ENCODE results near the gene DKK3.

The DKK3 gene

DNA sequence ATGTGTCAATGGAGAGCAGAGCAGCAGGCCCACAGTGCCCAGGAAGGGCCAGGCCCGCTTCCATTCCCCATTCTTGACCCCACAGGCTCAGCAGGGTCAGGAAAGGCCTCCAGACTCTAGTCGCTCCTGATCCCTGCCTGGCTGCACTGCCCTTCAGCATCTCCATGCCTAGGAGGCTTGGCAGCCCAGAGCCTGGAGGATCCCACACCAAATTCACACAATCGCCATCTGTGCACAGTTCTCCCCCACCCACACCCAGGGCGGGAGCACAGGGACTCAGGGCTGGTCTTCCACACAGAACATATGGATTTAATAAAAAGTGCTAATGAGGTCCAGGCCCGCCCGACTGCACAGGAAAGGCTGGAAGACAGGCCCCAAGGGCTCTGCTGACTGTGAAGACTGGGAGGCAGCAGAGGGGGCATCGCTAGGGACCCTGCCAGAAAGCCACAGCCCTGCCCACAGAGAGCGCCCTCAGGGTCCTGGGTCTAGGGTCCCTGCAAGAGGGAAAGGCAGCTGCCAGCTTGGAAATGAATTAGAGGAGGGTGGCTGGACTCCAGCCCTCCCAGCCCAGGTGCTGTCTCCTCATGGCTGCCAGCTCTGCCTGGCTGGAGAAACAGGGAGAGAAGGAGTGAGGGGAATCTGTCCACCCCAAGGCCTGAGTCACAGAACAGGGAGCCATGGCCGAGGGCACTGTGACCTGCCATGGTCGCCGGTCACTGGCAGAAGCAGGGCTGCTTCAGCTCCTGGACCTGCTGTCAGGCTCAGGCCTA lies 39.7 kb downstream of the DKK3 start:
- Mint-ChIP-seq H3K4me3 (no peak overlapping the region), H3K27ac (no peak overlapping the region), H3K4me1 (no peaks in the 10 kb centered on the region), H3K9me3 (no peaks in the 10 kb centered on the region), H3K36me3 (no peaks in the 10 kb centered on the region), H3K27me3 (peaks cover 54% of the 10 kb centered on the region)
- CTCF ChIA-PET: interaction anchor here (0.6 kb wide), 1 partner anchor 1247 kb away, joined by 3 read pairs; no protein-coding TSS in a partner anchor
- DNase-seq: no peak

DNA sequence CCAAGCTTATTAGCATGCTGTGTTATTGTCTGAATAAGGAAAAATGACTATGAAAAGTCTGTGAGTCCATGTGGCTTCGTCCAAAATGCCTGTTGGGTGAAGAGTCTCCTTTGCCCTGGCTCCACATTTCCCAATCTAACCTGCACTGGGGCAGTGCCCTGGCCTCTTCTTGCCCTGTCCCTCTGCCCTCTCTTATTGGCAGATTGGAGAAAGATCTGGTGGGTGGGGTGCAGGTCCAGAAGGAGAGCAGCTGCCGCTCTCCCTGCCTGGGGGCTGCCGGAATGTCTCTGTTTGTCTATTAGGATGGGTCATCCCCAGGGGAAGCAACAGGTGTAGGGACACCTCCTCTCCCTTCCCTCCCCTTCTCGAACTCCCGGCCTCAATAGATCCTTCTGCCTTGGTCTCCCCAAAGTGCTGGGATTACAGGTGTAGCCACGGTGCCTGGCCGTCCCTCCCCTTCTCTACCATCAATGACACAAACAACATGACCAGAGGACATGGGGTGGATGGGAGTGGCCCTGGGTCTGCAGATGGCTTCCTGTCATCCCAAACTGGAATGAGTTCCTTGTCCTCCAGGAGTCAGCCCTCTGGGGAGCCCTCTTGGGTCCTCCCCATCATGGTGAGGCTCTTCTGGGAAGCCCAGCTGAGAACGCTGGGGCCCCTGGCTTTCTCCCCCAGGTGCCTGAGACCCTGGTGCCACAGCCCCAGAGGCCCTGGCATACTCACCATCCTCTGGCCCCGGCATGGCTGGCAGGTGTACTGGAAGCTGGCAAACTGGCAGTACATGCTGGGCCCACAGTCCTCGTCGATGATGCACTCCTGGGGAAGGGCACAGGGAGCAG lies 40.5 kb downstream of the DKK3 start:
- H3K4me1 Mint-ChIP-seq: no peaks in the 10 kb centered on the region
- H3K36me3 Mint-ChIP-seq: no peaks in the 10 kb centered on the region
- H3K4me3 Mint-ChIP-seq: no peak overlapping the region
- H3K27me3 Mint-ChIP-seq: peaks cover 51% of the 10 kb centered on the region
- DNase-seq: no peak
- CTCF ChIA-PET: interaction anchor here (0.8 to 2.0 kb wide), 10 partner anchors 12 to 314 kb away, joined by 3 to 8 read pairs (median 4); no protein-coding TSS in a partner anchor
- H3K27ac Mint-ChIP-seq: no peak overlapping the region
- no peaks in the 10 kb centered on the region for H3K9me3 Mint-ChIP-seq

DNA sequence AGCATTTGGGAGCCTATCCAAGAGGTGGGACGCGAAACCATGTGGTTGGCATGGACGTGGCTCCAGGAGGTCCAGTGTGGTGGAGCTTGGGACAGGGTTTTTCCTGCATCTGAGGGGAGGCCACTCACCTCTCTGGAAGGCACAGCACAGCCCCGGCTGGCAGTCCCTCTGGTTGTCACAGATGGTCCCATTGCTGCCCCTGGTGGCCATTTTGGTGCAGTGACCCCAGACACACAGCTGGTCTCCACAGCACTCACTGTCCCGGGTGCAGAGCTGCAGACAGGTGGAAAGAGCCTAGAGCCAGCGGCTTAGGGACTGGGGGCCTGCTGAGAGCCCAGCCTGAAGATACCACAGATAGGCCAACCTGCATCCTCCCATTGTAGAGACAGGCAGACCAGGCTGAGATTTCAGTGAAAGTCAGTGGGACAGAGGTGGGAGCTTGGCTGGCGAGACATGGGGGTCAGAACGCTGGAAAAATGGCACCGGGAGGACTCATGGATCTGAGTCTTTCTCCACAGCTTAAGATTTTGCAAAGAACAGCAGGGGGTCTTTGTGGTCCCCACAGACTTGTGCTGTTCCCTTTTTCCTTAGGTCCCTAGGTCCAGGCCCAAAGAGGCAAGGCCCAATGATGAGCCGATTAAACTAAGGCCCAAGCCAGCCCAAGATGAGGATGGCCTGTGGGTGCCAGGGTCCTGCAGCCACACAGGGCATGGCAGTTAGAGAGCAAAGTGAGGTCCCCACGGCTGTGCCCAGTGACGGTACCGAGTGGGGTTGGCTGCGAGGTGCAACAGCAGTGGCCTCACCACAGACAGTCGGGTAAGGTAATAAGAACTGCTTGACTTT lies 41.4 kb downstream of the DKK3 start:
- Mint-ChIP-seq H3K27ac (no peak overlapping the region), H3K36me3 (peaks cover 5% of the 10 kb centered on the region), H3K27me3 (peaks cover 43% of the 10 kb centered on the region), H3K9me3 (peaks cover 2% of the 10 kb centered on the region), H3K4me3 (no peak overlapping the region), H3K4me1 (peaks cover 5% of the 10 kb centered on the region)
- CTCF ChIA-PET: interaction anchor here (0.7 to 2.6 kb wide), 25 partner anchors 9 to 315 kb away, joined by 3 to 13 read pairs (median 4); no protein-coding TSS in a partner anchor
- peak; percentile 86 for DNase-seq

DNA sequence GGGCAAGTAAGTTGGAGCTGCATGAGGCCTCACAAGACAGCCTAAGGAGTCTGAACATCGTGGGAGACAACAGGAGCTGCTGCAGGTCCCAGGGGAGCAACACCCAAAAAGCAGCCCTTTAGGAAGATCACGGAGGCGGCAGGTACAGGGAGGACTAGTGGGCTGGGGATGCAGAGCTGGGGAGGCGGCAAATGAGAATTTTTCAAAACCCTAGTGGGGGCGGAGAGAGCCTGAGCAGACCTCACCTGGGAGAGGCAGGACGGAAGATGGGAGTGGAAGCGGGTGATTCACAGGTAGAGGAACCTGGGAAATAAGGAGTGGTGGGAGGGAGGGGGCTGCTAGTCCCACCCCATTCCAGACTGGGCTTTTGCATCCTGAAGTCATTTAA lies 42.1 kb downstream of the DKK3 start:
- DNase-seq: no peak
- Mint-ChIP-seq H3K9me3 (peaks cover 5% of the 10 kb centered on the region), H3K36me3 (peaks cover 7% of the 10 kb centered on the region), H3K27ac (no peak overlapping the region), H3K27me3 (peaks cover 42% of the 10 kb centered on the region), H3K4me3 (no peak overlapping the region), H3K4me1 (peaks cover 11% of the 10 kb centered on the region)
- CTCF ChIA-PET: interaction anchor here (0.8 to 2.6 kb wide), 15 partner anchors 8 to 316 kb away, joined by 3 to 13 read pairs (median 4); no protein-coding TSS in a partner anchor

DNA sequence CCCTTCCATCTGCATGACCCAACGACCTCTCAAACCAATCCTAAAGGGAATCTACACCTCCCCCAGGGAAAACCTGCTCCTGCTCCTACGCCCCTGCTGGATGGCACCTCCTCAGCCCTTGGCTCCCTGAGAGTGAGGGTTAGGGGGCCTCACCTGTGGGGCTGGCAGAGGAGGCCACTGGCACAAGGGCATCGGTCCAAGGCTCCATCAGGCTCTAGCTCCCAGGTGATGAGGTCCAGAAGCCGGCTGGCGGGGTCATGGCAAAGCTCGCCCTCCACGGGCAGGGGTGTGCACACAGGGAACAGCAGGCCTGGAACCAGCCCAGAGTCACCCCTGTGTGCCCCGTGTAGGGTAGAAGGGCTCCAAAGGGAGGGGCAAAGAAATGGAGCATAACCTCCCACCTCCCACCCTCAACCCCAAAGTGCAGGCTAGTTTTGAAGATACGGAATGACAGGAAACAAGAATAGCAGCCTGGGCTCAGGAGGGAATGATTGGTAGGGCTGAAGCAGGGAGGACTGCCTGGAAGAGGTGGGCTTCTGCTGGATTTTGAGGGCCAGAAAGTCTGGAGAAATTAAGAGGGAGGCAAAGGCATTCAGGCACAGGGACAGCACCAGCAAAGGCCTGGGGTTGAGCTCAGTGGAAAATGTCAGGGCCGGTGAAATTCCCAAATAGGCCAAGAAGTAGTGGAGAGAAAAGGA lies 42.6 kb downstream of the DKK3 start:
- H3K36me3 Mint-ChIP-seq: peaks cover 11% of the 10 kb centered on the region
- peaks cover 17% of the 10 kb centered on the region for H3K4me1 Mint-ChIP-seq
- H3K27ac Mint-ChIP-seq: no peak overlapping the region
- CTCF ChIA-PET: interaction anchor here (0.9 to 2.6 kb wide), 10 partner anchors 9 to 316 kb away, joined by 3 to 13 read pairs (median 4); no protein-coding TSS in a partner anchor
- H3K4me3 Mint-ChIP-seq: no peak overlapping the region
- peaks cover 42% of the 10 kb centered on the region for H3K27me3 Mint-ChIP-seq
- H3K9me3 Mint-ChIP-seq: peaks cover 9% of the 10 kb centered on the region
- no peak for DNase-seq

DNA sequence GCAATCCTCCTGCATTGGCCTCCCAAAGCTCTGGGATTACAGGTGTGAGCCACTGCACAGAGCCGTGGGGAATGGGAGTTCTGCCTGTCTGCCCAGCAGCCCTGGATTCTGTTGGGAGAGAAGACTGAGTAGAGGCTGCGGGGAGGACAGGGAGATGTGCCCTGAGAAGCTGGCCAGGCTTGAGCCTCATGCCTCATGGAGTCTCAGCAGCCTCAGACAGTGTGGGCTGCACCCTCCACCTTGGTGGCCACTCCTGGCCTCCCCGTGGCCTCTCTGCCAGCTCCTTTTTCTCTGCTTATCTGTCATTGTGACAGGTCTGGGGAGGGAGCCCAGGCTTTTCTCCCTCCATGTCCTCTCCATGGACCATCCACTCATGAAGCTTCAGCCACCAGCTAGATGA lies 43.2 kb downstream of the DKK3 start:
- Mint-ChIP-seq H3K4me3 (no peak overlapping the region), H3K9me3 (peaks cover 9% of the 10 kb centered on the region), H3K36me3 (peaks cover 12% of the 10 kb centered on the region), H3K27me3 (peaks cover 42% of the 10 kb centered on the region), H3K4me1 (peaks cover 23% of the 10 kb centered on the region), H3K27ac (no peak overlapping the region)
- CTCF ChIA-PET: interaction anchor here (0.9 to 2.6 kb wide), 5 partner anchors 9 to 316 kb away, joined by 3 to 13 read pairs (median 4); no protein-coding TSS in a partner anchor
- DNase-seq: no peak

DNA sequence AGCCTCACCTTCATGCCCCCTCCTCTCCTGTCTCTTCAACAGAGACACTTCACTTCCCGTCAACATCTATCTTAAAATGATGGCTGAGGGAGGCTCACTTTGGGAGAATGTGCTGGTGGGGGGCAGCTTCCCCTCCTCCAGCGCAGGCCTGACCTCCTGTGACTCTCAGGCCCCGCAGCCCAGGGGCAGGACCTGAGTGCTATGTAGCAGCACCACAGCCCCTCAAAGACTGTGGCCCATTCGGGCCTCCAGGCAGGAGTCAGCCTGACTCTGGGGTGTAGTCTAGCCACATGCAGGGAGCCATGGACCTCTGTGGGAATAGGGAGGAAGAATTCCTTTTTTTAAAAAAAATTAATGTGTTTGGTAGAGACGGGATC lies 43.7 kb downstream of the DKK3 start:
- Mint-ChIP-seq H3K27ac (no peak overlapping the region), H3K27me3 (peaks cover 42% of the 10 kb centered on the region), H3K36me3 (peaks cover 13% of the 10 kb centered on the region), H3K9me3 (peaks cover 9% of the 10 kb centered on the region), H3K4me1 (peaks cover 27% of the 10 kb centered on the region), H3K4me3 (no peak overlapping the region)
- CTCF ChIA-PET: interaction anchor here (1.1 to 2.6 kb wide), 4 partner anchors 8 to 316 kb away, joined by 3 to 13 read pairs (median 4); no protein-coding TSS in a partner anchor
- no peak for DNase-seq

DNA sequence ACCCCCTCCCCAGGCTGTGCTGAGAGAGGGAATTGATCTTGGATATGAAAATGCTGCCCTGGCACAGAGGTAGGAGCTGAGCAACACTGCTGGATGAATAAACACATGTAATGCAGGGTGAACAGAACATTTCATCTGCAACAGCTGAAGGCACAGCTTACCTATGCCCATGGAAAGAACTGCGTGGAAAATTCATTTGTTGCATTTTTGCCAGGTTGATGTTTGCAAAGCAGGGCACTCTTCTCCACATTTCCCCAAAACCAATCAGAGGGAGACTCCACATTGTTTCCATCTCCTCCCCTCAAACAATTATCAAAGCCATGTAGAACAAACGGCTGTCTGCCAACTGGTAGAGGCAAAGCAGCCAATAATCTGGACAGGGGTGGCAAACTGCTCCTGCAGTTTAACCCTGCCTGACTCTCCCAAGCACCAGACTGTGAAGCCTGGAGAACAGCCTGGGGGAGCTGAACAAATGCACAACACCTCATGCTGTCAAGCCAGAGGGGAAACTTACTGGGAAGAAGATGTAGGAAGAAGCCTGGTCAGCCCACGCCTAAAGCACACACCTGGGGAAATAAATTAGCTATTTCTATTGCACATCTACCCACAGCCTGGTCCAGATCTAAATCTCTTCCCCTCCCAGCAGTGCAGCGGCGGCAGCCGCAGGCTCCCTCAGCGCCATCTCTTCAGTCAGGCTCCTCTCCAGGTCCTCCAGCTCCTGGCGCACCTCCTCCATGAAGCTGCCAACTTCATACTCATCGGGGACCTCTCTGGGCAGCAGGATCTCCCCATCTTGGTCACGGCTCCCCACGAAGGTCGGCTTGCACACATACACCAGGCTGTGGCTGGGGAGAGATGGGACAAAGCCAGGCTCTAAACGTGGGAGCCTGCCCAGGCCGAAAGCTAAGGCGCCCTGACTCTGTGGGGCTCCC lies 44.3 kb downstream of the DKK3 start:
- Mint-ChIP-seq H3K27me3 (peaks cover 41% of the 10 kb centered on the region), H3K4me1 (peaks cover 34% of the 10 kb centered on the region), H3K36me3 (peaks cover 15% of the 10 kb centered on the region), H3K4me3 (no peak overlapping the region), H3K9me3 (peaks cover 9% of the 10 kb centered on the region), H3K27ac (no peak overlapping the region)
- DNase-seq: no peak
- CTCF ChIA-PET: interaction anchor here (1.6 kb wide), 2 partner anchors 165 to 317 kb away, joined by 3 to 4 read pairs; no protein-coding TSS in a partner anchor

DNA sequence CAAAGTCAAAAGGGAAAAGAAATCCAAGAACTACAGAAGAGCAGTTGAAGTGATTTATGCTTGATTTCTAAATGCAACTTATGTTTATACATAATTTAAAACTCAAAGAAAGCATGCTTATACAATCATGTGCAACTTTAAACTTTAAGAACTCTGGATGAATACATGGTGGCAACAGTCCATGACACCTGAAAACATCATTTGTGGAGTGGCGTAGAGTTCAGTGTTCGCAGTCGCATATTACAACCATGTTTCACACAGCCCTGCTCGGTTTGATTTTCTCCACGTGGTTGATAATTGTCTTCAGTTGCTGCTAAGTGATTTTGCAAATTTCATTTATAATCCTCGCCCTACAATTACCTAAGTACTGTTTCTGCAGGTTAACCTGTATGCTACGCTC lies 45.4 kb downstream of the DKK3 start:
- H3K9me3 Mint-ChIP-seq: peaks cover 9% of the 10 kb centered on the region
- CTCF ChIA-PET: no interaction called here
- H3K27me3 Mint-ChIP-seq: peaks cover 33% of the 10 kb centered on the region
- no peak overlapping the region for H3K4me3 Mint-ChIP-seq
- H3K27ac Mint-ChIP-seq: no peak overlapping the region
- peaks cover 40% of the 10 kb centered on the region for H3K4me1 Mint-ChIP-seq
- no peak for DNase-seq
- H3K36me3 Mint-ChIP-seq: peaks cover 21% of the 10 kb centered on the region

DNA sequence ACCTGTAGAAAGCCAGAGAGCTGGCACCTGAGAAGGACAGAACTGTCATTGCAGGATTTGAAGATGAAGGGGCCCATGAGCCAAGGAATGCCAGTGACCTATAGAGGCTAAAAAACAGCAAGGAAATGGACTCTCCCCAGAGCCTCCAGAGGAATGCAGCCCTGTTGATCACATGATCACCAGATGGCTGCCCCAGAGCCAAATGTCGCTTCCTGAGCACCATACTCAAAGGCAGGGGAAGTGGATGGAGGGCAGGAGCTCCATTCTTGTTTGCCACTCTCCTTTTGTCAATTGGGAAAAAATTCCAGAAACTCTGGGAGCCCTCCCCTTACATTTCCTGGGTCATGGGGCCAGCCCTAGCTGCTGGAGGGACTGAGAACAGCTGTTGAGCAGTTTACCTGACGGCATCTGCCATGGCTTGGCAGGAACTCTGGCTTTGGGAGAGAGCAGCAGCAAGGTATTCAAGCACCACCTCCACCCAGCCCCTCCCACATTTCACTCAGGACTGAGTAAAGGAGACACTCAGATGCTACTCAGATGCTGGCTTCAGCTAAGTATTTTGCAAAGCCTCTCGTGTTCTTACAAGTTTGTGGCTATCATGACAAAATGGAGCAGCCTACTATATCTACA lies 46.9 kb downstream of the DKK3 start:
- CTCF ChIA-PET: interaction anchor here (1.1 to 2.5 kb wide), 3 partner anchors 29 to 83 kb away, joined by 3 to 7 read pairs (median 3); no protein-coding TSS in a partner anchor
- H3K9me3 Mint-ChIP-seq: peaks cover 9% of the 10 kb centered on the region
- no peak overlapping the region for H3K27ac Mint-ChIP-seq
- peaks cover 40% of the 10 kb centered on the region for H3K4me1 Mint-ChIP-seq
- H3K36me3 Mint-ChIP-seq: peaks cover 26% of the 10 kb centered on the region
- H3K4me3 Mint-ChIP-seq: no peak overlapping the region
- DNase-seq: no peak
- peaks cover 28% of the 10 kb centered on the region for H3K27me3 Mint-ChIP-seq

DNA sequence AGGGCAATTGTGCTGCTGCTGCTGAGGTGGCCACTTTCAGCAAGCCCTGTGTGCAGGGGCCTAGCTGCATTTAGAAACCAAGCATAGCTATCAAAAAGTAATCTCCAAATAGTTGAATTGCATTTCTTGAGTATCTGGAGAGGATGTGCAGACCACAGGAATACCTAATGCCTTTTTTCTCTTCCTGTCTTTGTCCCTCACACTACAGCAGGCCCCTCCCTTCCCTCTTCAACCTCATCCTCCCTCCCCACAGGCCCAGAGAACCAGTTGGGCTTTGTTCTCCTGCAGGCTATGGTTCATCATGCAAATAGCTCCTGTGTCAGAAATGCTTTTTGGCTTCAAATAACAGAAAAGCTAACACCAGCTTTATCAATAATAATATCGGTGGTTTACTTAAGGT lies 47.7 kb downstream of the DKK3 start:
- Mint-ChIP-seq H3K4me3 (peak overlapping the region; percentile 19), H3K27me3 (peaks cover 21% of the 10 kb centered on the region), H3K4me1 (peaks cover 40% of the 10 kb centered on the region), H3K27ac (peak overlapping the region; percentile 63), H3K36me3 (peaks cover 34% of the 10 kb centered on the region), H3K9me3 (peaks cover 9% of the 10 kb centered on the region)
- peak; percentile 65 for DNase-seq
- CTCF ChIA-PET: interaction anchor here (1.4 to 2.5 kb wide), 3 partner anchors 11 to 84 kb away, joined by 3 to 7 read pairs (median 3); no protein-coding TSS in a partner anchor

DNA sequence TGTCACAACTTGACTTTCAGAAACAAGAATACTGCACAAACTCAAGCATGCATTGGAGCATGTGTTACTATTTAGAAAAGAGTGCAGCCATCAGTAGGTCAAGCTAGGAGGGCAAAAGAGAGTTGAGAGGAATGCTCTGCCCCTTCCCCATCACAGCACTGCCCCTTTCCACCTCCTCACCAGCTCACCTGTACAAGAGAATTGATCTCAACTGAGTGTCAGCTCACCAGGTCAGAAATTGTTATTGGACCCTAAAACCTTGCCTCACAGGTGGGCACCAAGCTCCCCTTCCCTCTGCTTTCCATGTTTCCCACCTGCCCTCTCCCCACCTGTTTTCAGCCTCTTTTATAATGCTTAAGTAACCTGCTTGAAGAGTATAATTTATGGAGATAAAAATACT lies 48.8 kb downstream of the DKK3 start:
- CTCF ChIA-PET: interaction anchor here (1.8 to 2.5 kb wide), 2 partner anchors 12 to 85 kb away, joined by 3 to 7 read pairs; no protein-coding TSS in a partner anchor
- DNase-seq: no peak
- H3K27me3 Mint-ChIP-seq: peaks cover 10% of the 10 kb centered on the region
- H3K4me3 Mint-ChIP-seq: no peak overlapping the region
- H3K4me1 Mint-ChIP-seq: peaks cover 40% of the 10 kb centered on the region
- peaks cover 43% of the 10 kb centered on the region for H3K36me3 Mint-ChIP-seq
- peak overlapping the region; percentile 50 for H3K27ac Mint-ChIP-seq
- H3K9me3 Mint-ChIP-seq: peaks cover 9% of the 10 kb centered on the region
